ENCODE measurements around the gene FAM120A.

GRCh38 chr9:93461414-93461743 is 9.9 kb downstream of the FAM120A start:
- TF ChIP-seq, protein P1, sequence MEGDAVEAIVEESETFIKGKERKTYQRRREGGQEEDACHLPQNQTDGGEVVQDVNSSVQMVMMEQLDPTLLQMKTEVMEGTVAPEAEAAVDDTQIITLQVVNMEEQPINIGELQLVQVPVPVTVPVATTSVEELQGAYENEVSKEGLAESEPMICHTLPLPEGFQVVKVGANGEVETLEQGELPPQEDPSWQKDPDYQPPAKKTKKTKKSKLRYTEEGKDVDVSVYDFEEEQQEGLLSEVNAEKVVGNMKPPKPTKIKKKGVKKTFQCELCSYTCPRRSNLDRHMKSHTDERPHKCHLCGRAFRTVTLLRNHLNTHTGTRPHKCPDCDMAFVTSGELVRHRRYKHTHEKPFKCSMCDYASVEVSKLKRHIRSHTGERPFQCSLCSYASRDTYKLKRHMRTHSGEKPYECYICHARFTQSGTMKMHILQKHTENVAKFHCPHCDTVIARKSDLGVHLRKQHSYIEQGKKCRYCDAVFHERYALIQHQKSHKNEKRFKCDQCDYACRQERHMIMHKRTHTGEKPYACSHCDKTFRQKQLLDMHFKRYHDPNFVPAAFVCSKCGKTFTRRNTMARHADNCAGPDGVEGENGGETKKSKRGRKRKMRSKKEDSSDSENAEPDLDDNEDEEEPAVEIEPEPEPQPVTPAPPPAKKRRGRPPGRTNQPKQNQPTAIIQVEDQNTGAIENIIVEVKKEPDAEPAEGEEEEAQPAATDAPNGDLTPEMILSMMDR (IDR thresholded peaks at IDR 0.05): no peak
- TF ChIP-seq POLR2A (IDR thresholded peaks at IDR 0.05): no peak
